ENCODE measurements around the gene C1orf198. TPM values are rescaled to one million over a fixed set of nuclear protein-coding genes. Genes with fewer than 3 reads are reported as not detected.

Gene C1orf198
- total and polyA plus RNA-seq, 4 experiments from 2014 or later = 4.2 to 5.0 (median 4.6) TPM

DNA sequence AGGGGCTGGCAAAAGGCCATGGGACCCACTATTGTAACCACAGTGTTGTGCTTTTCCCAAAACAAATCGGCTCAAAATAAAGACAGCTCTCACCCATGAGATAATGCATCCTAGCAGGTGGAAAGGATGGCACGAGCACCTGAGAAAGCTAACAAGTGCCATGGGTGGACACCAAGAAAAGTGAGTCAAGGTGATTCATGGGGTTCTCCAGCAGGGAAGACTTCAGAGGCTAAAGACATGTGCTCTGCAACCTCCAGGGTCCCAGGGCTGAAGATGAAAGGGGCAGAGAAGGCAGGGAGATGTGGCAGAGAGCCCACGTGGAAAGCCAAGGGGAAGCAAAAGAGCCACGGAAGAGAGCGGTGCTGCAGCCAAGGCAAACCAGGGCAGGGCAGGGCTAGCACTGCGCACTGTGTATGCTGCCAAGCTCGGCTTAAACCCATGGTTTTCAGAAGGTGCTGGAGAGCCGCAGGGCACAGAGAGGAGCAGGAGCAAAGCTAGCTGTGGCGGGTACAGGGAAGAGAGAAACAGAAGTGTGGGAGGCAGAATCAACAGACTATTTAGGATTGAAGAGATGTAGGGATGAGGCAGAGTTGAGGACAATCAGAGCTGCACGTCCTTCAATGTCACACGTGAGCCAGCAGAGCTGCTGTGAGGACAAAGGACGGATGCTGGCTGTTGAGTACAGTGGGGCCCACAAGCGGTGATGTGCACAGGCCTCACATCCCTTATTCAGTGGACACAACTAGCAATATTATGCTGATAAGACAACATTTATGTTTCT lies 41.8 kb upstream of the C1orf198 start:
- H3K4me3 Mint-ChIP-seq = no peak overlapping the region
- no peaks in the 10 kb centered on the region for H3K4me1 ChIP-seq (ENCODE audit: insufficient read depth, low read length)
- intact Hi-C loops (cut with micrococcal nuclease) = no loop called here
- peak overlapping the region in 1 of 7 donors; percentile 20 for H3K27ac Mint-ChIP-seq
- no peaks in the 10 kb centered on the region for H3K27me3 ChIP-seq (ENCODE audit: insufficient read depth, low read length)
- H3K9me3 ChIP-seq (ENCODE audit: control insufficient read depth in 1 of 2, low read length in 2 of 2) = no peaks in the 10 kb centered on the region
- no peak overlapping the region for H3K4me3 ChIP-seq (ENCODE audit: low read length in 2 of 2)
- H3K36me3 ChIP-seq (ENCODE audit: insufficient read depth, low read length) = peaks cover 74% of the 10 kb centered on the region
- DNase-seq = no peak
- CTCF ChIA-PET (ENCODE audit: partially characterized antibody) = interaction anchor here (0.9 to 1.8 kb wide), 2 partner anchors 69 to 179 kb away, joined by 3 to 4 read pairs; partner anchors contain the start of genes ARV1 and TTC13
- no peaks in the 10 kb centered on the region for H3K9me3 Mint-ChIP-seq
- peaks cover 68 to 84% of the 10 kb centered on the region in 2 donors for H3K36me3 Mint-ChIP-seq
- POLR2A ChIA-PET (ENCODE audit: partially characterized antibody) = interaction anchor here (1.0 kb wide), 1 partner anchor 68 kb away, joined by 3 read pairs; no protein-coding TSS in a partner anchor
- H3K27me3 Mint-ChIP-seq = no peaks in the 10 kb centered on the region
- no peaks in the 10 kb centered on the region for H3K4me1 Mint-ChIP-seq
- no peak overlapping the region for H3K27ac ChIP-seq (ENCODE audit: low read depth, low read length)

DNA sequence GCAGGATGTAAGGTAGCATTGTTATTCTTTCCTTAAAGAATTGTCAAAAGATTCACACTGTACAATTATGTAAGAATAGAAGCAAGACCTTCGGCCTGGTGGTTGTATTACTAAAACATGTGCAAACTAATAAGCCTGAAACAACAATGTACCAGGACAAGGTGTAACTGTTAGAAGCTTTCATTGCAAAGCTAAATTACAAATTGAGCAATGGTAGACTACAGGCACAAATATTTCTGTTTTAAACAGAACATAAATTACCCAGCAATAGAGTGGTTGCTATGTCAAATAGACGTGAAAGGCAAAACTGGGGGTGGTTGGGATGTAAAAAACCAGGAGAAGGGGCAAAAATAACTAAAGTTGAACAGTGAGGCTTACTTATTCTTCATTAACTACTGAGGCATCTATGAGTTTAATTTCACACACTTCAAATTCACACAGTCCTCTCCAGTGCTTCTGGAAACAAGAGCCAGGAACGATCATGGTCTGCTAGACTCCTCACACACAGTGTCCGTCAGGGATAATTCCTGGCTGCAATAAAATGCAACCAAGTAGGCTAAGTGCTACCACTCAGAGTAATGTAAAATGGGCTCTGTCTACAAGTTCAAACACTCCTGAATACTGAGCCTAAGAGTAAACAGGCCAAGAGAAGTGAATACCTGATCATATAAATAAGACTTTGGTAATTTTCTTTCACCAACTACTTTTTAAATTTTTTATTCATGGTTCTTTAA lies 39.3 kb upstream of the C1orf198 start:
- H3K27ac ChIP-seq (ENCODE audit: low read depth, low read length) = no peak overlapping the region

DNA sequence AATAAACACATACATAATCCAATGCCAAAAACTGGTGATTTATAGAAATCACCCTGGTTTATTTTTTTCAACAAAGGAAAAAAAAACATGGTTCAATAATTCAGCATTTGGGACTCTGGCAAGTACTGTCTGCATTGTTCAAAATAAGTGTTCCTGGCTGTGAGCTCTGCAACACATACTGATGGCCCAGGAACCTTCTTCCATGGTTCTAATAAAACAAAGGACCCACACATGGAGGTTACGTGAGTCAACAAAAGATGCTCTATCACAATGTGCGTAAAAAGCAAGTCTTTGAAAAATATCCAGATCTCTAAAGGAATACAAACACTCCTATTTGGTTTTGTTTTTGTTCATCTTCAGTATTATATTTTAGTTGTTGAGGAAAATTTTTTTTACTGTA lies 37.9 kb upstream of the C1orf198 start:
- POLR2A ChIA-PET (ENCODE audit: partially characterized antibody) = no interaction called here
- no peak for DNase-seq
- intact Hi-C loops (cut with micrococcal nuclease) = no loop called here
- Histone ChIP-seq H3K4me3 (ENCODE audit: low read length in 2 of 2) (no peak overlapping the region), H3K27me3 (ENCODE audit: insufficient read depth, low read length) (no peaks in the 10 kb centered on the region), H3K9me3 (ENCODE audit: control insufficient read depth in 1 of 2, low read length in 2 of 2) (no peaks in the 10 kb centered on the region), H3K27ac (ENCODE audit: low read depth, low read length) (no peak overlapping the region), H3K36me3 (ENCODE audit: insufficient read depth, low read length) (peaks cover 57% of the 10 kb centered on the region), H3K4me1 (ENCODE audit: insufficient read depth, low read length) (no peaks in the 10 kb centered on the region)
- Mint-ChIP-seq H3K4me3 (no peak overlapping the region), H3K36me3 (peaks cover 51 to 79% of the 10 kb centered on the region in 2 donors), H3K4me1 (peaks cover 0 to 1% (median 0%) of the 10 kb centered on the region in 4 donors), H3K9me3 (no peaks in the 10 kb centered on the region), H3K27ac (no peak overlapping the region), H3K27me3 (no peaks in the 10 kb centered on the region)
- CTCF ChIA-PET (ENCODE audit: partially characterized antibody) = no interaction called here

More for the DNA sequence above, 39.3 kb upstream of the C1orf198 start:
- Mint-ChIP-seq H3K27me3 (no peaks in the 10 kb centered on the region), H3K27ac (no peak overlapping the region), H3K4me1 (no peaks in the 10 kb centered on the region), H3K4me3 (no peak overlapping the region), H3K36me3 (peaks cover 62 to 85% of the 10 kb centered on the region in 2 donors), H3K9me3 (no peaks in the 10 kb centered on the region)
- Histone ChIP-seq H3K4me3 (ENCODE audit: low read length in 2 of 2) (no peak overlapping the region), H3K27me3 (ENCODE audit: insufficient read depth, low read length) (no peaks in the 10 kb centered on the region), H3K4me1 (ENCODE audit: insufficient read depth, low read length) (no peaks in the 10 kb centered on the region), H3K9me3 (ENCODE audit: control insufficient read depth in 1 of 2, low read length in 2 of 2) (no peaks in the 10 kb centered on the region), H3K36me3 (ENCODE audit: insufficient read depth, low read length) (peaks cover 71% of the 10 kb centered on the region)
- intact Hi-C loops (cut with micrococcal nuclease) = no loop called here
- no peak for DNase-seq
- ChIA-PET CTCF (ENCODE audit: partially characterized antibody) (interaction anchor here (0.7 to 1.3 kb wide), 2 partner anchors 9 to 12 kb away, joined by 3 read pairs; no protein-coding TSS in a partner anchor), POLR2A (ENCODE audit: partially characterized antibody) (no interaction called here)

DNA sequence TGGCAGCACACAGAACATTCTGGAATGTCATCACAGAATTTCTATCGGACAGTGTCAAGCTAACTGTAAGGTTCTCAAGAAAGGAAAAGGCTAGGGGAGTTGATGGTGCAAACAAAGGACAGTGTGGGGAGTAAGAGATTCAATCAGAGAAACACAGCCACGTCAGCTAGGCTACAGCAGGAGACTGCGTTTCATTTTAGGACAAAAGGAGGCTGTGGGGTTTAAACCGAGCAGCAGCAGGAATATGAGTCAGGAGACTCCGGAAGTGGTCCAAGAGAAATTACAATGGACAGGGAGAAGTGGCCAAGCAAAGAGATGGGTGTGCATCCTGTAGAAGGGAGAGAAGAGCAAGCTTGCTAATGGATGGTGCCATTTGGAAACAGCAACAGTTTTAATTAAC lies 37.4 kb upstream of the C1orf198 start:
- Histone ChIP-seq H3K4me3 (ENCODE audit: low read length in 2 of 2) (no peak overlapping the region), H3K27ac (ENCODE audit: low read depth, low read length) (no peak overlapping the region), H3K4me1 (ENCODE audit: insufficient read depth, low read length) (no peaks in the 10 kb centered on the region), H3K9me3 (ENCODE audit: control insufficient read depth in 1 of 2, low read length in 2 of 2) (no peaks in the 10 kb centered on the region), H3K27me3 (ENCODE audit: insufficient read depth, low read length) (no peaks in the 10 kb centered on the region), H3K36me3 (ENCODE audit: insufficient read depth, low read length) (peaks cover 52% of the 10 kb centered on the region)
- Mint-ChIP-seq H3K27me3 (no peaks in the 10 kb centered on the region), H3K4me1 (peaks cover 0 to 1% (median 0%) of the 10 kb centered on the region in 4 donors), H3K4me3 (no peak overlapping the region), H3K36me3 (peaks cover 50 to 76% of the 10 kb centered on the region in 2 donors), H3K27ac (peak overlapping the region in 3 of 7 donors; percentile 0 to 82 (median 79)), H3K9me3 (no peaks in the 10 kb centered on the region)
- ChIA-PET CTCF (ENCODE audit: partially characterized antibody) (no interaction called here), POLR2A (ENCODE audit: partially characterized antibody) (no interaction called here)
- DNase-seq = no peak
- intact Hi-C loops (cut with micrococcal nuclease) = no loop called here

DNA sequence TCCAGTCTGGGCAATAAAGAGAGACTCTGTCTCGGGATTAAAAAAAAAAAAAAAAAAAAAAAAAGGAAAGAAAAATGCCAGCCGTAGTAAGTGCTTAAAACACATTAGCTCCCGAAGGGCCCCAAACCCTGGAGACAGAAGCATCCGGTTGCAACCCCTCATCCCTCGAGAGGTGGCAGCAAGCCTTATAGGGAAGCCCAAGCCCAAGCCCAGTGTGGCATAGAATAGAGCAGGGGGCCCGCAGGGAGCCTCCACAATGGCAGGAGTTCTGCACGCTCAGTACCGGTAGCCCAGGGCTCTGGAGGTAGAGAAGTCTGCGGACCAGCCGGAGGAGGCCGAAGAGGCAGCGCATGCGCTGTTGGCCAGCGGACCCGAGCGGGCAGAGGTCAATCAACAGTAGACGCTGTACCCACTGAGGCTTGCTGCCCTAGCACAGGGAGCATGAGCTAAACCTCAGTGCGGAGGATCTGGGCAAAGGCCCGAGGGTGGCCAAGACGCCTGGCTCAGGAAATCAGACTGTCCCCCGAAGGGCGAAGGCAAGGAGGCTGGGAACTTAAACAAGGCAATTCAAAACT lies 34.1 kb upstream of the C1orf198 start:
- Histone ChIP-seq H3K36me3 (ENCODE audit: insufficient read depth, low read length) (peaks cover 27% of the 10 kb centered on the region), H3K9me3 (ENCODE audit: control insufficient read depth in 1 of 2, low read length in 2 of 2) (no peaks in the 10 kb centered on the region), H3K4me3 (ENCODE audit: low read length in 2 of 2) (no peak overlapping the region), H3K27ac (ENCODE audit: low read depth, low read length) (no peak overlapping the region), H3K27me3 (ENCODE audit: insufficient read depth, low read length) (no peaks in the 10 kb centered on the region), H3K4me1 (ENCODE audit: insufficient read depth, low read length) (no peaks in the 10 kb centered on the region)
- H3K4me3 Mint-ChIP-seq = no peak overlapping the region
- no peak overlapping the region for H3K27ac Mint-ChIP-seq
- no peaks in the 10 kb centered on the region for H3K27me3 Mint-ChIP-seq
- H3K4me1 Mint-ChIP-seq = peaks cover 0 to 1% (median 0%) of the 10 kb centered on the region in 4 donors
- DNase-seq = no peak
- no peaks in the 10 kb centered on the region for H3K9me3 Mint-ChIP-seq
- POLR2A ChIA-PET (ENCODE audit: partially characterized antibody) = no interaction called here
- H3K36me3 Mint-ChIP-seq = peaks cover 29 to 56% of the 10 kb centered on the region in 2 donors
- intact Hi-C loops (cut with micrococcal nuclease) = no loop called here
- CTCF ChIA-PET (ENCODE audit: partially characterized antibody) = interaction anchor here (1.0 kb wide), 1 partner anchor 14 kb away, joined by 3 read pairs; no protein-coding TSS in a partner anchor

DNA sequence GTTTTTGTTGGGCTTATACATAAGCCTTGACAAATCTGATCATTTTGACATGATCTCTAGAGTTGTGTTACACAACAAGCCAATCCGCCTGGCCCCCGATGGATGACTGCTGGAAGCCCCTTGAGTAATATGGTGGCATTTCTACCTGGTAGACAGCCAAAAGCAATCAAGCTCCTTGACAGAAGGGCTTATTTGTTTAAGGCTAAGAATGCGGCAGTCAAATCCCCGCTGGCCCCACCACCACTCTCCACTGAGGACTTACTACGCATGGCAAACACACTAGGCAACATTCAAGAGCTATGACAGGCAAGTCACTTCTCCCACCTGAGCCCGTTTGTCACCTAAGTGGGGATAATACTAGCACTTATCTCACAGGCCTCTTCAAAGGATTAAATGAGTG lies 33.4 kb upstream of the C1orf198 start:
- POLR2A ChIA-PET (ENCODE audit: partially characterized antibody) = no interaction called here
- peak overlapping the region in 2 of 7 donors; percentile 43 to 45 for H3K27ac Mint-ChIP-seq
- H3K4me3 ChIP-seq (ENCODE audit: low read length in 2 of 2) = no peak overlapping the region
- peaks cover 0 to 1% (median 0%) of the 10 kb centered on the region in 4 donors for H3K4me1 Mint-ChIP-seq
- H3K9me3 Mint-ChIP-seq = no peaks in the 10 kb centered on the region
- intact Hi-C loops (cut with micrococcal nuclease) = no loop called here
- peaks cover 20% of the 10 kb centered on the region for H3K36me3 ChIP-seq (ENCODE audit: insufficient read depth, low read length)
- no peak for DNase-seq
- CTCF ChIA-PET (ENCODE audit: partially characterized antibody) = interaction anchor here (1.0 kb wide), 1 partner anchor 15 kb away, joined by 3 read pairs; no protein-coding TSS in a partner anchor
- H3K9me3 ChIP-seq (ENCODE audit: control insufficient read depth in 1 of 2, low read length in 2 of 2) = no peaks in the 10 kb centered on the region
- no peak overlapping the region for H3K27ac ChIP-seq (ENCODE audit: low read depth, low read length)
- H3K4me3 Mint-ChIP-seq = no peak overlapping the region
- no peaks in the 10 kb centered on the region for H3K27me3 ChIP-seq (ENCODE audit: insufficient read depth, low read length)
- peaks cover 23 to 48% of the 10 kb centered on the region in 2 donors for H3K36me3 Mint-ChIP-seq
- H3K27me3 Mint-ChIP-seq = no peaks in the 10 kb centered on the region
- H3K4me1 ChIP-seq (ENCODE audit: insufficient read depth, low read length) = no peaks in the 10 kb centered on the region

DNA sequence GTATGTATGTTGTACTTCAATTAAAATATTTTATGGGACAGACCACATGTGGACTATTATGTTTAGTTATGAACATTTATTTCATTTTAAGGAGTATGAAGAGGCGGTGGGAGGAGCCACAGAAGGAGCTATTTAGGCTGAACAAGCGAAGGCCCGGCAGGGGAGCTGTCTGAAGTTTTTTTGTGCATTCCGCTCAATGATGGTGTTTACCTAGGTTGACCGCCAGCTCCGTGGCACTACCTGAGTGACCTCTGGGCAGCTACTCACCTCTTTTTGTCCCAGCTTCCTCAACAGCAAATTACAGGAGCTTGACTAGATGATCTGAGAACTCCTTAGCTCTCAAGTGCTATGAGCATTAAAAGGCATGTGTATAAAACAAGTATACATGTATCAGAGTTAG lies 32.7 kb upstream of the C1orf198 start:
- ChIA-PET POLR2A (ENCODE audit: partially characterized antibody) (no interaction called here), CTCF (ENCODE audit: partially characterized antibody) (no interaction called here)
- peaks cover 17 to 42% of the 10 kb centered on the region in 2 donors for H3K36me3 Mint-ChIP-seq

More for the DNA sequence above, 32.7 kb upstream of the C1orf198 start:
- Mint-ChIP-seq H3K4me1 (peaks cover 0 to 1% (median 0%) of the 10 kb centered on the region in 4 donors), H3K4me3 (no peak overlapping the region), H3K9me3 (no peaks in the 10 kb centered on the region), H3K27ac (no peak overlapping the region), H3K27me3 (no peaks in the 10 kb centered on the region)
- Histone ChIP-seq H3K9me3 (ENCODE audit: control insufficient read depth in 1 of 2, low read length in 2 of 2) (no peaks in the 10 kb centered on the region), H3K4me1 (ENCODE audit: insufficient read depth, low read length) (no peaks in the 10 kb centered on the region), H3K27me3 (ENCODE audit: insufficient read depth, low read length) (no peaks in the 10 kb centered on the region), H3K27ac (ENCODE audit: low read depth, low read length) (no peak overlapping the region), H3K4me3 (ENCODE audit: low read length in 2 of 2) (no peak overlapping the region), H3K36me3 (ENCODE audit: insufficient read depth, low read length) (peaks cover 13% of the 10 kb centered on the region)
- no peak for DNase-seq
- intact Hi-C loops (cut with micrococcal nuclease) = no loop called here

All from CD4-positive, alpha-beta memory T cell (primary cell).